Posterior vena cava (tissue), 2 donors: ENCODE results near the gene CXCR6. TPM values are rescaled to one million over a fixed set of nuclear protein-coding genes. Genes with fewer than 3 reads are reported as not detected.

Experiments
- DNase-seq: peaks from one replicate; pipeline ENCODE4 v3.0.0-alpha.2; 2020; ENCODE audit warnings: low spot score
- intact Hi-C, 2 donors: fragments of 100-400 bp; cut with DNase I; formaldehyde crosslinking; loops; one replicate each; pipeline versions ENCODE4 v1.14.1 to v1.14.2; 2022 to 2023
- total RNA-seq, 2 donors: library from RNA; stranded (reverse); fragmentation: NEBNext Ultra II Directional; extraction: Animal tissue kit (Norgen Biotek cat#: 25700); gene quantifications; one replicate each; pipeline ENCODE4 v1.2.1, GENCODE V29; 2021
- donor health status: DM: yes; HTN: yes; CAD: no.
- donor health status: DM: yes; HTN: yes; CAD: no.

CXCR6 gene
- total RNA-seq, 2 donors from 2014 or later: 0.42 to 0.76 TPM

GRCh38 chr3:45960289-45960688, 17.0 kb downstream of the CXCR6 start:
- intact Hi-C loops: no loop called here
- DNase-seq: no peak

GRCh38 chr3:45962033-45962432, 18.8 kb downstream of the CXCR6 start:
- intact Hi-C loops: no loop called here
- peak; percentile 10 for DNase-seq

GRCh38 chr3:45964139-45964538, 20.9 kb downstream of the CXCR6 start:
- DNase-seq: peak; percentile 58
- intact Hi-C loops: no loop called here

GRCh38 chr3:45965253-45965652, 22.0 kb downstream of the CXCR6 start:
- intact Hi-C loops: no loop called here
- peak; percentile 42 for DNase-seq

GRCh38 chr3:45965653-45966052, 22.4 kb downstream of the CXCR6 start:
- intact Hi-C loops: no loop called here
- no peak for DNase-seq

GRCh38 chr3:45966371-45966791, 23.1 kb downstream of the CXCR6 start:
- no peak for DNase-seq
- intact Hi-C loops: no loop called here

GRCh38 chr3:45966950-45967640, 23.8 kb downstream of the CXCR6 start:
- intact Hi-C loops: no loop called here
- no peak for DNase-seq

GRCh38 chr3:45967724-45968123, 24.5 kb downstream of the CXCR6 start:
- intact Hi-C loops: no loop called here
- no peak for DNase-seq

- intact Hi-C loops: no loop called here
- no peak for DNase-seq
These were observed 24.9 kb downstream of the CXCR6 start for GRCh38 chr3:45968149-45968548.

GRCh38 chr3:45968706-45969105, 25.4 kb downstream of the CXCR6 start:
- intact Hi-C loops: no loop called here
- DNase-seq: no peak

GRCh38 chr3:45969116-45969515, 25.9 kb downstream of the CXCR6 start:
- no peak for DNase-seq
- intact Hi-C loops: no loop called here

- no peak for DNase-seq
- intact Hi-C loops: no loop called here
These were observed 26.7 kb downstream of the CXCR6 start for GRCh38 chr3:45969953-45970352.

- DNase-seq: no peak
- intact Hi-C loops: no loop called here
These were observed 29.5 kb downstream of the CXCR6 start for GRCh38 chr3:45972534-45973402.

- intact Hi-C loops: no loop called here
- DNase-seq: no peak
These were observed 31.4 kb downstream of the CXCR6 start for GRCh38 chr3:45974686-45975085.

GRCh38 chr3:45975686-45976085, 32.4 kb downstream of the CXCR6 start:
- no peak for DNase-seq
- intact Hi-C loops: no loop called here

- intact Hi-C loops: no loop called here
These were observed 33.2 kb downstream of the CXCR6 start for GRCh38 chr3:45976191-45977091.

GRCh38 chr3:45978006-45978761, 34.9 kb downstream of the CXCR6 start:
- intact Hi-C loops: no loop called here
- no peak for DNase-seq

More at GRCh38 chr3:45976191-45977091, 33.2 kb downstream of the CXCR6 start:
- DNase-seq: no peak

- no peak for DNase-seq
- intact Hi-C loops: no loop called here
These were observed 36.1 kb downstream of the CXCR6 start for GRCh38 chr3:45979378-45979777.

- intact Hi-C loops: no loop called here
- no peak for DNase-seq
These were observed 37.1 kb downstream of the CXCR6 start for GRCh38 chr3:45980229-45980813.
